Ascending aorta (tissue), 2 donors: Measurements from ENCODE around the gene FAM222A. TPM values are rescaled to one million over a fixed set of nuclear protein-coding genes. Genes with fewer than 3 reads are reported as not detected.

Experiments used
- DNase-seq, 2 donors: peaks; one replicate each; pipeline ENCODE4 v3.0.0-alpha.2; 2019; ENCODE audit warnings: low spot score in 2 of 2
- H3K27ac ChIP-seq, 2 donors: fragments of 200-600 bp; sonication (generic); one replicate each; pipeline ENCODE4 v1.5.1; 2016 to 2017; ENCODE audit warnings: mild to moderate bottlenecking in 1 of 2
- H3K27me3 ChIP-seq: fragments of 200-600 bp; sonication (generic); one replicate; pipeline ENCODE4 v1.5.1; 2017
- H3K36me3 ChIP-seq, 2 donors: fragments of 200-600 bp; sonication (generic); one replicate each; pipeline ENCODE4 v1.5.1; 2016
- H3K4me1 ChIP-seq, 2 donors: fragments of 200-600 bp; sonication (generic); one replicate each; pipeline ENCODE4 v1.5.1; 2016 to 2017; ENCODE audit warnings: mild to moderate bottlenecking in 1 of 2
- H3K4me3 ChIP-seq, 2 donors: fragments of 200-600 bp; sonication (generic); one replicate each; pipeline ENCODE4 v1.5.1; 2016 to 2017; ENCODE audit warnings: mild to moderate bottlenecking in 1 of 2
- H3K9me3 ChIP-seq, 2 donors: fragments of 200-600 bp; sonication (generic); one replicate each; pipeline ENCODE4 v1.5.1; 2016
- CTCF ChIP-seq, 3 experiments: fragments of 200-600 bp in 2 of 3; fragments of 450-650 bp in 1 of 3; sonication (generic) in 2 of 3; IDR thresholded peaks; one replicate each; pipeline ENCODE4 v1.5.1; 2016 to 2019; ENCODE audit warnings: antibody characterized with exemption in 3 of 3, mild to moderate bottlenecking in 1 of 3, moderate library complexity in 1 of 3
- intact Hi-C: fragments of 100-400 bp; cut with DNase I; formaldehyde crosslinking; loops from one replicate; pipeline ENCODE4 v1.15.1; 2023
- total RNA-seq: library from RNA; depleted of rRNA; stranded (reverse); fragments of >200 nt; gene quantifications from one replicate; pipeline ENCODE4 v1.1.0, GENCODE V29; 2016

FAM222A gene
- total RNA-seq, 1 donor from 2014 or later: 3.3 TPM

DNA sequence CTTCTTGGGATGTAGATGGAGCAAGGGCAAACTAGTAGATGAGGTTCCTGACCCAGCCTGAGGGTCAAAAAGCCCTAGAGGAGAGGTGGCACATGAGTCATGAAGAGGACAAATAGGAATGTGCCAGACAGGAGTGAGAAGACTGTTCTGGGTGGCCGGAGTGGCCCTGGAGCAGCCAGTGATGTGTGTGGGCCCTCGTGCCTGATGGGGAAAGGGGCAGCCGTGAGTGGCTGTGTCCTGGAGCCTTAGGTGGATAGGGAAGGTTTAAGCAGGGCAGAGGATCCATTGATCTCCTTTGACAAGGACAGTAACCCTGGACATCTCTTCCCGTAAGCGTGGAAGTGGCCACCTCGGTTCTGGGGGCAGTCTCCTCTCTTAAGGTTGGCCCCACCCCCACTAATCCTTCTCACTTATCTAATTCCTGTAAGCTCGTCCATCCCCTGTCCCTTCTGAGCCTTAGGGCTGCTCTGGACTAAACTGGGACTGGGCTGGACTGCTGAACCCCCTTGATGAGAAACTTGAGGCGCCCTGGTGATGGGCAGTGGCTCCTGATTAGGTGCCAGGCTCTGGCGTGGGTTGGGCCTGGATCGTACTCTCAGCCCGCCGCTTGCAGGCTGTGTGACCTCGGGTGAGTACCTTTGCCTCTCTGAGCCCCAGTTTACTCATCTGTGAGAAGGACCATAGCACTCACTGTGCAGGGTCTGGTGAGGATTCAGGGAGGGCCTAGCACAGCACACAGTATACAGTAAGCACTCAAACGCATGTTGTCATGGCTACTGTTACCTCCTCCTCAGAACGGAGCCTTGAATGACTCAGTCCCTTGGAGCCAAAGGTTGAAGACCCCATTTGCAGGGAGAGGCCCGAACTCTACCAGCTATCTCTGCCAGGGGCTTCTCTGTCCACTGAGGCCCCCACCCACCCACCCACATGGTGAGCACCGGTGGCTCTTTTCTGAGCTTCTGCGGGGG lies 4.0 kb downstream of the FAM222A start:
- no peaks in the 10 kb centered on the region for H3K36me3 ChIP-seq
- intact Hi-C loops: loop anchor here (5.0 to 10.0 kb wide), 3 partner anchors 243 to 1027 kb away; partner anchors contain the start of genes KCTD10, PPP1CC and UBE3B
- no peak overlapping the region for H3K27ac ChIP-seq
- no peak overlapping the region for H3K4me3 ChIP-seq
- no peaks in the 10 kb centered on the region for H3K9me3 ChIP-seq
- H3K4me1 ChIP-seq: peaks cover 2 to 8% of the 10 kb centered on the region in 2 donors
- no peak for DNase-seq
- TF ChIP-seq CTCF (IDR thresholded peaks at IDR 0.05): no peak
- peaks cover 19% of the 10 kb centered on the region for H3K27me3 ChIP-seq

- intact Hi-C loops: loop anchor here (5.0 to 10.0 kb wide), 3 partner anchors 244 to 1026 kb away; partner anchors contain the start of genes KCTD10, PPP1CC and UBE3B
These were observed 4.8 kb downstream of the FAM222A start for GRCh38 chr12:109718390-109718789.

DNA sequence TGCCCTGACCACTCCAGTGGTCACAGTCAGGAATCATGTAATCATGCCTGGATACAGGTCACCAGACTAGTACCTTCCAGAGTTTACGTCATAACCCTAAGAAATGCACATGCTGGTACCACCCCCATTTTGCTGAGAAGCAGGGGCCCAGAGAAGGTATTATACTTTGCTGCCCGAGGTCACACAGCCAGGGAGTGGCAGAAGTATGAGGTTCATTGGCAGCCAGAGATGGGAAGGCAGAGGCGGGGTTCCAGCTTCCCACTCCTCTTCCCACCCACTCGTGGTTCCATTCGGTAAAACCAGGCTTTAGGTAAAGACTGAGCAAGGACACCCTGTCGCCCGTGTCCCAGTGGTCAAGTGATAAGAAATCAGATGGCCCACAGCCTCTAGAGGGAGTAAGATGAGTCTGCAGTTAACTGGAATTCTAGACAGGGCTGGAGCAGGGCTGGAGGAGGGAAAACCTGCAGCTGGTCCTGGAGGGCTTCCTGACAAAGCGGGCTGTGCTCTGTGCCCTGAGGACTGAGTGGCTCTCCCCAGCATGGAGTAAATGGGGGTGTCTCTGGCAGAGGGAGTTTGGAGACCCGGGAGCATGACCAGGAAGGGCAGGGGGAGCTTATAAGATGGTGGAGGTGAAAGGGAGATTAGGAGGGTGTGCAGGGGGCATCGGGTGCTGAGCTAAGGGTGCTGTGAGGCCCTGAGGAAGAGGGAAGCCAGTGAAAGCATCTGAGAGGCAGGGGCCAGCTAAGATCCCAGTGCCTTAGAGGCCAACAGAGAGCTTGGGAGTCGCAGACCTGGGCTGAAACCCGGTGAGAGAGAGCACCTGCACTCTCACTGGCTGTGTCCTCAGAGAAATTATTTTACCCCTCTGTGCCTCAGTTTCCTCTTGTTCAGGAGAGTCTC lies 5.7 kb downstream of the FAM222A start:
- Histone ChIP-seq H3K27me3 (peaks cover 19% of the 10 kb centered on the region), H3K4me3 (no peak overlapping the region), H3K36me3 (no peaks in the 10 kb centered on the region), H3K27ac (no peak overlapping the region), H3K9me3 (no peaks in the 10 kb centered on the region), H3K4me1 (peaks cover 3 to 17% of the 10 kb centered on the region in 2 donors)
- no peak for DNase-seq
- no peak for TF ChIP-seq CTCF (IDR thresholded peaks at IDR 0.05)
- intact Hi-C loops: loop anchor here (5.0 to 10.0 kb wide), 3 partner anchors 245 to 1025 kb away; partner anchors contain the start of genes KCTD10, PPP1CC and UBE3B

More at GRCh38 chr12:109718390-109718789, 4.8 kb downstream of the FAM222A start:
- H3K4me3 ChIP-seq: no peak overlapping the region
- H3K4me1 ChIP-seq: peaks cover 3 to 15% of the 10 kb centered on the region in 2 donors
- DNase-seq: no peak
- no peak for TF ChIP-seq CTCF (IDR thresholded peaks at IDR 0.05)
- no peak overlapping the region for H3K27ac ChIP-seq
- H3K9me3 ChIP-seq: no peaks in the 10 kb centered on the region
- no peaks in the 10 kb centered on the region for H3K36me3 ChIP-seq
- H3K27me3 ChIP-seq: peaks cover 19% of the 10 kb centered on the region

DNA sequence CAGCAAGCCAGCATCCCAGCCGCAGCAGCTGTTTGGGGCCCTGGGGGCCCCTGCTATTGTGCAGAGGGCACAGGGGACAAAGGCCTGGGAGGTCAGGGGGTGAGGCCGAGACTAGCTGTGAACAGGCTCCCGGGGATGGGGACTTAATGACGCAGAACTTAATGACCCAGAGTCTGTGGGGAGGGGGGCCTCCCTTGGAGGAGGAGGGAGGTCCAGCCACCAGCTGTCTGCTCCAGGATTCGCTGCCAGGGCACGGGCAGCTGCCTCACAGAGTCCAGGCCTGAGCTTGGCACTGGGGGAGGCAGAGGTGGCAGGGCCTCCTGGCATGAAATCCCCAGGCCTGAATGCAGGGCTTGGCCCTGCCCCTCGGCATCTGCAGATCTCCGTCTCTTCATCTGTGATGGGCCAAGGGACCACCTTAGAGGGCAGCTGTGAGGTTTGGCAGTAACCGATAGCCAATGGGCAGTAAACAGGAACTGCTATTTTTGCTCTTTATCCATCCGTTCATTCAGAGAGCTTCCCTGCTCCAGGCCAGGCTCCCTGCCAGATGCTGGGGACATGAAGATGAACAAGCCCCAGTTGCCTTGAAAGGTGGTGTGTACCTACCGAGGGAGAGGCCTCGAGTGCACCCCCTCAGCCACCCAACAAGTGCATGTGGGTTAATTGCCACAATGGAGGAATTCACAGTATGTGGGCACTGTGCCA lies 6.7 kb downstream of the FAM222A start:
- H3K4me1 ChIP-seq: peaks cover 3 to 12% of the 10 kb centered on the region in 2 donors
- H3K27me3 ChIP-seq: peaks cover 12% of the 10 kb centered on the region
- H3K36me3 ChIP-seq: no peaks in the 10 kb centered on the region
- no peak for DNase-seq
- H3K4me3 ChIP-seq: no peak overlapping the region
- no peak overlapping the region for H3K27ac ChIP-seq
- no peaks in the 10 kb centered on the region for H3K9me3 ChIP-seq
- intact Hi-C loops: no loop called here
- no peak for TF ChIP-seq CTCF (IDR thresholded peaks at IDR 0.05)

- Histone ChIP-seq H3K4me3 (no peak overlapping the region), H3K9me3 (no peaks in the 10 kb centered on the region), H3K27me3 (peaks cover 10% of the 10 kb centered on the region), H3K36me3 (no peaks in the 10 kb centered on the region), H3K4me1 (peaks cover 3 to 12% of the 10 kb centered on the region in 2 donors), H3K27ac (no peak overlapping the region)
- DNase-seq: no peak
- intact Hi-C loops: no loop called here
- no peak for TF ChIP-seq CTCF (IDR thresholded peaks at IDR 0.05)
These were observed 7.2 kb downstream of the FAM222A start for GRCh38 chr12:109720857-109721189.
